NCI-H82 treated with DMSO at 0.1 percent for 48 hours (cell line): Measurements from ENCODE around the gene CFAP157.

Source experiments
- DNase-seq: peaks from one replicate; lab custom pipeline; 2025; ENCODE audit not compliant: unreplicated experiment; lab: John Stamatoyannopoulos, UW

CFAP157 gene

DNA sequence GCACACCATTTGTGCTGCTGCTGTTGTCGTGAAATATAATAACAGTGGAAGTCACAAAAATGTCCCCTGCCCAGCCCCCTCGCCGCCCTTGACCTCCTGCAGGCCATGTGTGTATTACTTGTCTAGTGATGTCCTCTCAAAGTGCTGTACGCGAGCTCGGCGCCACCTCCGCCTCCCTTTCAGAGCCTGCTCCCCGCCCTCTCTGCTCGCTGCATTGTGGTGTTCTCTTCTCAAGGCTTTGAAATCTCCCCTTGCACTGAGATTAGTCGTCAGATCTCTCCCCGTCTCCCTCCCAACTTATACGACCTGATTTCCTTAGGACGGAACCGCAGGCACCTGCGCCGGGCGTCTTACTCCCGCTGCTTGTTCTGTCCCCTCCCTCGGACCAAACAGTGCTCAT, 14.7 kb upstream of the CFAP157 start:
- DNase-seq, result no peak

DNA sequence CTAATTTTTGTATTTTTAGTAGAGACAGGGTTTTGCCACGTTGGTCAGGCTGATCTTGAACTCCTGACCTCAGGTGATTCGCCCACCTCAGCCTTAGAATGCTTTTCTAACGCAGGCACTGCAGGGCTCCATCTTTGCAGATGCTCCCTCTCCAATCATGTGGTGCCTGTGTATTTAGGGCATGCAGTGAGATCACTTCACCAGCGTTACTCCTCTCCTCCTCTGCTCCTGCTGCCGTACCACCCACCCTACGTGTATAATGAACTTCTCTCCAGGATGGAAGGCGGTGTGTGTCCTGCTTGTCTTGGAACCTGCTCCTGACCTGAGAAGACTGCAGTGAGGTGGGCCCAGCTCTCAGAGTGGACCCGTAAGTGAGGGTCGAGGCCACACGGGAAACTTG, 13.6 kb upstream of the CFAP157 start:
- DNase-seq, result no peak

DNA sequence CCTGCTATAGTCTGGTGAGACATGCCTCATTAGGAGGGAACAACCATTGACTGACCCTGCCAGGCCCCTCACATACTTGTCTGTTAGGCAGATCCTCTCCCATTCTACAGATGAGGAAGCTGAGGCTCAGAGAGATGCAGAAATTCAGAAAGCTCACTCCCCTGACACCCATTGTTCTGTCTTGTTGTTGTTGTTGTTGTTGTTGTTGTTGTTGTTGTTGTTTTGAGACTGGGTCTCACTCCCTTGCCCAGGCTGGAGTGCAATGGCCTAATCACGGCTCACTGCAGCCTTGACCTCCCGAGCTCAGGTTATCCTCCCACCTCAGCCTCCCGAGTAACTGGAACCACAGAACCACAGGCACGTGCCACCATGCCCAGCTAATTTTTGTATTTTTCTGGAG, 13.1 kb upstream of the CFAP157 start:
- DNase-seq, result no peak

DNA sequence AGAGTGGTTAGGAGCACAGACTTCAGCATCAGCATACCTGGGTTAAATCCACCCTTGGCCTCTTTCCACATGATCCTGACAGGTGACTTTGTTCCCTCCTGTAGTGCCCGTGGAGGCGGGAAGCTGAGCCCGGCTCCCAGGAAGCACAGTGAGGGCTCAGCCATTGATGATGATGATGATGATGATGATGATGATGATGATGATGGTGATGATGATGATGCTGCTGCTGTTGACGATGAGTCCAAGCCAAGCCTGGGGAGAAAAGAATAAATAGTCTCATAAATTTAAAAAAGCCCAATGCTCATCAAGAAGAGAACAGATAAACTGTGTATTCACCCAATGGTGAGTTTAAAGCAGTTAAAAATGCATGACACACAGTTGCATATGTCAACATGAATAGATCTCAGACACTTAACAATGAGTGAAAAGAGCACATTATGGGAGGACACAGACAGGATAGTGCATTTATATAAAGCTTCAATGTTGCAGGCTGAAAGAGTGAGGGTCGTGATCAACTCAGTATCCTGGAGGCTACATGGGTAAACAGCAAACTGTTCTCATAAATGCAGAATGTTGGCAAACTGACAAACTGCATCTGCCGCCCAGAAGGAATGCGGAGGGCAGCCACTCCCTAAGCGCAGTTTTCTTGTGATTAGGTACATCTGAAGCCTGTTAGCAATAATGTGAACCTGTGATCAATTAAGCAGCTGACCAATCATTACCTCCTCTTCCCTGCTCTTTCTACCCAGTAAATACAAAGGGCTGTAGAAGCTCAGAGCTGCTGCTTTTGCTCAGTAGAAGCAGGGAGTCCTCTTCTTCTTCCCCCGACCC, 11.7 kb upstream of the CFAP157 start:
- no peak for DNase-seq

DNA sequence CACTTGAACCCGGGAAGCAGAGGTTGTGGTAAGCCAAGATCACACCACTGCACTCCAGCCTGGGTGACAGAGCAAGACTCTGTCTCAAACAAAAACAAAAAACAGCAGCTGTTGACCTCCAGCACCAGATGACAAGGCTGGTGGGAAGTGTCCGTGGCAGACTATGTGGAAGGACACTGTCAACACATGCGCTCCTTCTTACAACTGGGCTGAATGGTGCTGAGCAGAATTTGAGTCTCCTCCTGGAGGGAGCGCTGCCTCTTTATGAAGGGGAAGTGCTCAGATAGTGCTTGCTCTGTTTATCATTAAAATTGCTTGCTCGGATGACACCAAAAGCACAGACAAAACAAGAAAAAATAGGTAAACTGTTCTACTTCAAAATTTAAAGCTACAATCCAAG, 9.2 kb upstream of the CFAP157 start:
- DNase-seq, result no peak

DNA sequence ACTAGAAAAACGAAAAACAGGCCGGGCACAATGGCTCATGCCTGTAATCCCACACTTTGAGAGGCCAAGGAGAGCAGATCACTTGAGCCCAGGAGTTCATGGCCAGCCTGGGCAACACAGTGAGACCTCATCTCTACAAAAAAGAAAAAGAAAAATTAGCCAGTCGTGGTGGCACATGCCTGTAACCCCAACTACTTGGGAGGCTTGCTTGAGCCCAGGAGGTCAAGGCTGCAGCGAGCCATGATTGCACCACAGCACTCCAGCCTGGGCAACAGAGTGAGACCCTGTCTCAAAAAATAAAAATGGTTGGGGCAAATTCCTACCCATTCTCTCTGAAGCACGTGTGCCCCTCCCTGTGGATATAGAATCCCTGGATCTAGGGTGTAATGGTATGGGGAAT, 8.4 kb upstream of the CFAP157 start:
- DNase-seq, result no peak

DNA sequence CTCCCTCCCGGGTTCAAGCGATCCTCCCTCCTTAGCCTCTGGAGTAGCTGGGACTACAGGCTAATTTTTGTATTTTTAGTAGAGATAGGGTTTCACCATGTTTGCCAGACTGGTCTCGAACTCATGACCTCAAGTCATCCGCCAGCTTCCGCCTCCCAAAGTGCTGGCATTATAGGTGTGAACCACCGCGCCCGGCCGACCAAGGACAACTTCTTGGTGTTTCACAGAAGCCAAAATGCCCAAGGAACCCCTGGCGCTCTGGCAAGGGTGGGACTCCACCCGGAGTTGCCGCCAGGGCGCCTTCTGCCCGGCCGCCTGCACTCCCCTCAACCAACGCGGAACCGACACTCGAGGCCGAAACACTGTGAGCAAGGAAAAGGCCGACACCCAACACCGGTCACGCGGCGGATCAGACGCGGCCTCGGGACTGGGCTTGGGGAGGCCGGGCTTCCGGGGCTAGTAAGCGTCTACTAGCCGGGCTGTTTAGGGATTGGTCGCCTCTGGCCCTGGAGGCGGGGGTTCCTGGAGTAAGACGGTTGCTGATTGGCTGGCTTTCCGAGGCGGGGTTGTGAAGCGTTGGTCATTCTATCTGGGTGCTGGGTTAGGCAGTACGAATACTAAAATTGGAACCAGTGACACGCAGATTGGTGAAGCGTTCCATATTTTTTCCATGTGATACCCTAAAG, 7.7 kb upstream of the CFAP157 start:
- DNase-seq, result no peak

DNA sequence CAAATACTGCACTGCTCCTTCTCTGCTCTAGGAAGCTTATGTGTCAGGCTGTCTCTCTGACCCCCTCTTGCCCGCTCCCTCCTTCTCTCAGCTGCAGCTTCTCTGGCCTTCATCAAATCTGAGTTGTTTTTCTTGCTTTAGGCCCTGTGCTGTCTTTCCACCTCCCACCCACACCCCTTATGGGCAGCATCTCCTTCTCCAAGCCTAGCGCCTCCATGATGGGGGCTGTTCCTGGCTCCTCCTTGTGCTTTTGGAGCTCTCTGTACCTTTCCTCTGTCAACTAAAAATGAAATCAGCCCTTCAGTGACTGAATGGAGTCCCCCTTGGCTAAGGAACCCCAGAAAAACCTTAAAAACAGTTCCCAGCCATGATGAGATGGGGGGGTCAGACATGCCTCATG, 6.6 kb upstream of the CFAP157 start:
- DNase-seq, result no peak

DNA sequence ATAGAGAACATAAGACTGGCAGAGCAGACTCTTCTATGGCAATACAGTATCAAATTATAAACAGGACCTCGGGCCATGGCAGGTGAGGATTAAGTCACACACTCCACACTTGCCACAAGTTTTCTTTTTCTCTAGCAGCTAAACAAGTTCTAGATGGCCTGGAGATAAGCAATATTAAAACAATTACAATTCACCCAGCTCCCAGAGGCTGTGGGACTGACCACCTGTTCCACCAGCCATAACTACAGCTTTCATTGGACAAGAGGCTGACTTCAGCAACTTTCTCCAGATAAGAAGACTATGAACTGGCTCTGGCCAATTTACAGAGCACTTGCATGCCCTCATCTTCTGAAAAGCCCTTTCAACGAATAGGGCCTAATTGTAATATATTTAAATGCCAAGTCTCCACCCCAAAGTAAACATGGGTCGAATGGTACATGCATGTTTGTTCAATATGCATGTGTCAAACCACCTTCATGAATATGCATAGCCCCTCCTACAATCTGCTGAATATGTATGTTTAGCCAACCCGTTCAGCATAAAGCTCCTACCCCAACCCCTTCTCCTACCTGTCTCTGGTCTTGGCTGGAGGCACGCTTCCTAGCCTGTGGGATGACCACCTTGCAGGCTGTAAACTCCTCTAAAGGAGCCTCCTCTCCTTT, 6.1 kb upstream of the CFAP157 start:
- no peak for DNase-seq

DNA sequence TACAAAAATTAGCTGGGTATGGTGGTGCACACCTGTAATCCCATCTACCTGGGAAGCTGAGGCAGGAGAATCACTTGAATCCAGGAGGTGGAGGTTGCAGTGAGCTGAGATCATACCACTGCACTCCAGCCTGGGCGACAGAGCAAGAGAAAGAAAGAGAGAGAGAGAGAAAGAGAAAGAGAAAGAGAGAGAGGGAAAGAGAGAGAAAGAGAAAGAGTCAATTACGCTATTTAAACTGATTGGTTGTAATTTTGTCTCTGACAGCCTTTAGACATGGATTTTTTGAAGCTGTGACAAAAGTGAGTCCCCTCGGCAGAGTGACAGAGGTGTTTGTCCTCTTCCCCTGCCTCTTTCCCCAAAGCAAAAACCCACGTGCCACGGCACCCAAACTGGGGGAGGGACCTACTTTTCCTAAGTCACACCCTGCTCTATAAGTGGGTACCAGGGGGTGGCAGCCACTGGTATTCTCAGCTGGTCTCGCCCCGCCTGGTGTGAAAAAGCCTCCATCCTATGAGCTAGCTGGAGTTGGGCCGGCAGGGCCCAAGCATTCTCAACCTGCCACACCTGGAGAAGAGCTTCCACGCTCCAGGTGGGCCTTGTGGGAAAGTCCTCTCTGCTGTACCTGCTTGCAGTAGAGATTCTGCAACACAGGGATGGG, 3.4 kb upstream of the CFAP157 start:
- DNase-seq, result no peak

DNA sequence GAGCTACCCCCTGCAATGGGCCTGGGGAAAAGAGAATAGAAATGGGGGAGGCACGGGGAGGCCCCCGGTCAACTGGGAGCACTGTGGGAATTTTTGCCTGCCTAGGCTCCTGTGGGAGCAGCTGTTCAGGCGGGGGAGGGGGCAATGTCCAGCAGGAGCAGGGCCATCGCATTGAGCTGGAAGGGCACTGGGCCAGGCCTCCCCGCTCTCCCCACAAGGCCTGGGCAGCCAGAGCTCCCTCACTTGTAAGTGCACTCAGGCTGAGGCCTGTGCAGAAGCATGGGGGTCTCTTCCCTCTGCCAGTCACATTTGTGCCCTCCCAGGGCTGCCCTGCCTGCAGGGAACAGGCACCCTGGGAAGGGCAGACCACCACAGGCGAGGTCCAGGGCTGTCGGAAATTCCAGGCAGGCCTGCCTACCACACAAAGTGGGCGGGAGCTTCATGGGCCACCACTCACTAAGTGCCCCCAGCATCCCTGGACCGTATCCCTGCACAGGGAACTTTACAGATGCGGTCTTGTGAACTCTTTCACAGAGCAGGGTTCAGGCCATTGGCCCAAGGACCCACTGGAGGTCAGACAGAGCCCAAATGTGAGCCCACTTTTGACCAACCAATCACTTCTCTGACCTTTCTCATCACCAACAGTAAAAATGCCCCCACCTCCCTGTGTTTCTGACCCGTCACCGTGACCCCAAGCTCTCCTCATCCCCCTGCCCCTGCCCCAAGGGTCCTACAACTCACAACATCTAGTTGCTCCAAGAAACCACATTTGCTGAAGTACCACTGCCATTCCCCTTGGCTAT, 1.0 kb upstream of the CFAP157 start:
- no peak for DNase-seq

DNA sequence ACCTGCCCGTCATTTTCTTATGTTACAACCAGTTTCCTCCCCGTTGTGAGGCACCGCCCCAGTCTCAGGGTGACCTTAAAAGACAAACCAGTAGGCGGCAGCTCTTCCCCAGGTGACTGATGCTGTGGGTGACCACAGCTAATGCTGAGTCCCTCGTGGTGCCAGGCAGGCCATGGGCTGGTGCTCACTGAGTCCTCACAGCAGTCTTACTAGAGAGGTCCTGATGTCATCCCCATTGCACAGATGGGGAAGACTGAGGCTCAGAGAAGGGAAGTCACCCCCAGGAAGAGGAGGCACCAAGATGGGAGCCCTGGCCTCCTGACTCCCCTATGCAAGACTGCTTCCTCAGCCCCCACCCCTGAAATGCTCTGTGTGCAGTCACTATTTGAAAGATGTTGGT, 978 bp downstream of the CFAP157 start:
- DNase-seq, result no peak

DNA sequence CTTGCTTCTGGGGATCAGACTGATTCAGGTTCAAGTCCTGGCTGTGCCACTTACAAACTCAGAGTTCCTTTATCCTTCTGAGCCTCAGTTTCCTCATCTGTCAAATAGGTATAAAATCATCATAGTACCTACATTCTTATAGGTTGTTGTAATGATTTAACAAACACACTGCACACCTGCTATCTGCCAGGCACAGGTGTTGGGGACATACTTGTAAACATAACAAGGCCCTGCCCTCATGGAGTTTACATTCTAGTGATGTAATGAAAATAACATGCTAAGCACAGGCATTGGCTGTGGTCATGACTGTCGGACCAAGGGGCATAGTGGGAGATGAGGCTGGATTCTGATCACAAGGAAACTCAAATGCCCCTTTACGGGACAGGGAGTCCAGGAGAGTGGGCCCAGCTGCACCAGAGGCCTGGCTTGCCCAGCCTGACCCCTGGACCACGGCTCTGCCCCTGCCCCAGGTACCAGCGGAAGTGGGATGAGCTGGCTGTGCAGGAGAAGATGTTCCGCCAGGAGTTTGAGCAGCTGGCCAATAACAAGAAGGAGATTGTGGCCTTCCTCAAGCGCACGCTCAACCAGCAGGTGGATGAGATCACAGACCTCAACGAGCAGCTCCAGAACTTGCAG, 2.3 kb downstream of the CFAP157 start:
- no peak for DNase-seq

DNA sequence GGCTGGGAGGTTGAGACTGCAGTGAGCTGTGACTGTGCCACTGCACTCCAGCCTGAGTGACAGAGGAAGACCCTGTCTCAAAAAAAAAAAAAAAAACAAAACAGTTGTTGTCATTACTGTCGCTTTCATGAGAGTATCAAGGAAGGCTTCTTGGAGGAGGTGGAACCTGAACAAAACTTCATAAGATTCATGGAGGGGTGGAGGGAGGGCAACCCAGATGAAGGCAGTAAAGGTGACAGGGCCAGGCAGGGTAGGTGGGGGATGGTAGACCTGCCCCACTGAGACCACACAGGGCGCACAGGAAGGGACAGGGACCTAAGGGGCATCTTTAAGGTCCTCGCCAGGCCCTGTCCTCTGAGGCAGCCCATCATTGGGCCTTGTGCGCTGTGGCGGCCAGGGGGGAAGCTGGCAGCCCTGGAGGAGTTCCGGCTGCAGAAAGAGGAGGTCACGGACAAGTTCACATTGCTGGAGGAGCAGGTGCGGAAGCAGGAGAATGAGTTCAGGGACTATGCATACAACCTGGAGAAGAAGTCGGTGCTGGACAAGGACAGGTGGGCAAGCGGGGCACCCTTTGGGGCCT, 3.5 kb downstream of the CFAP157 start:
- no peak for DNase-seq

DNA sequence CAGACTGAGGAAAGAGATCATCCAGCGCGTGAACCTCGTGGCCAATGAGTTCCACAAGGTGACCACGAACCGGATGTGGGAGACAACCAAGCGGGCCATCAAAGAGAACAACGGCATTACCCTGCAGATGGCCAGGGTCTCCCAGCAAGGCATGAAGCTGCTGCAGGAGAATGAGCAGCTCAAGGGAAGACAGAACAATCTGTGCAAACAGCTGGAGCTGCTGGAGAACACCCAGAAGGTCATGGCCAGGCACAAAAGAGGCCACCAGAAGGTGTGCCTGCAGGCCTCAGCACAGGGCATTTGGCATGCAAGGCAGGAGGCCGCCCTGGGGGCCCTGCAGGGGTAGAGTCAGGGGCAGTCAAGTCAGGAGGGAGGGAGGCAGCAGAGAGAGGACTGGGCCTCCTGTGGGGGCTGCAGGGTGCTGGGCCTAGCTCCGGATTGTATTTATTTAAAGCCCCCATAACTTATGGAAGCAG, 4.5 kb downstream of the CFAP157 start:
- DNase-seq, result no peak

DNA sequence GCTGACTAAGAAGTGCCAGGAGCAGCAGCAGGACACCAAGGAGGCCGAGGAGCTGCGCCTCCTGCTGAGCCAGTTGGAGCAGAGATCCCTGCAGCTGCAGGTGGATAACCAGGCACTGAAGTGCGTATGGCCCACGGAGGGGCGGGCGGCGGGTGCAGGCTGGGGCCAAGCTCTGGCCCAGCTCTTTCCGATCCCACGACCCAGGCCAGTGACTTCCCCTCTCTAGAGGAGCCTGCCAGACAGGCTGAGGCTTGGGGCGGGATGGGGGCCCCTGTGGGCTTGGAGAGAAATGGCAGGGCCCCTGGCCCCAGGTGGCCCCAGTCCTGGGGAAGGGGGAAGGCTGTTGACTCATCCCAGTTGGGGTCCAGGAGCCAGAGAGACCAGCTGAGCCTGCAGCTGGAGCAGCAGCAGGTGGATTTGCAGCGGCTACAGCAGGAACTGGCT, 5.1 kb downstream of the CFAP157 start:
- no peak for DNase-seq

DNA sequence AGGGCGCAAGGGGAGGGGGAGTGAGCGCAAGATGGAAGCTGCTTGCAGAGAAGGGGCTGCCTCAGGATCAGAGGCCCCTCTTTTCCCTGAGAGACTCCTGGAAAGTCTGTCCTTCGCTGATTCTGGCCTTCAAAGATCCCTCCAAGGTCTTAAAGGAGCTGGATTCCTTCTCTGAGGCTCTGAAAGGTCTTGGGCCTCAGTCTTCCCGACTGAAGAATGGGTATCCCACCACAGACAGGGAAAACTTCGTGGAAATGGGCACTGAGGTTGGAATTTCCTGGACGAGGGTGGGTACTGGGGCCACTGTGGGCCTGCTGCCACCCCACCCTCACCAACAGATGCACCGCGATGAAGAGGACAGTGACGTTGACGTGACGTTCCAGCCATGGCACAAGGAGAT, 5.6 kb downstream of the CFAP157 start:
- no peak for DNase-seq

DNA sequence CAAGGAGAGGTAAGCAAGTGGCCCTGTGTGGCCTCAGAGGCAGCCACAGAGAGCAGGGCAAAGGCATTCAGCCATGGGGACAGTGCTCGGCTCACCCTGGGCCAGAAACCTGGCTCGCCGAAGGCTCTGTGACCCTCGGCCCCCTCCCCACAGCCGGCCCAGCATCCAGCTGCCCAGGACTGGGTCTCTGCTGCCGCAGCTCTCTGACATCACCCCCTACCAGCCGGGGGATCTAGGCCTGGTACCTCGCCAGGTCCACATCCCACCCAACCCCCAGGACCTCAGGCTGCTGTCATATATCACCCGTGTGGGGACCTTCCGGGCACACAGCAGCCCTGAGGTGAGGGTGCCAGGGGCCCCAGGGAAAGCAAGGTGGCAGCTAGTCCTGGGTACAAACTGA, 6.1 kb downstream of the CFAP157 start:
- DNase-seq, result no peak

DNA sequence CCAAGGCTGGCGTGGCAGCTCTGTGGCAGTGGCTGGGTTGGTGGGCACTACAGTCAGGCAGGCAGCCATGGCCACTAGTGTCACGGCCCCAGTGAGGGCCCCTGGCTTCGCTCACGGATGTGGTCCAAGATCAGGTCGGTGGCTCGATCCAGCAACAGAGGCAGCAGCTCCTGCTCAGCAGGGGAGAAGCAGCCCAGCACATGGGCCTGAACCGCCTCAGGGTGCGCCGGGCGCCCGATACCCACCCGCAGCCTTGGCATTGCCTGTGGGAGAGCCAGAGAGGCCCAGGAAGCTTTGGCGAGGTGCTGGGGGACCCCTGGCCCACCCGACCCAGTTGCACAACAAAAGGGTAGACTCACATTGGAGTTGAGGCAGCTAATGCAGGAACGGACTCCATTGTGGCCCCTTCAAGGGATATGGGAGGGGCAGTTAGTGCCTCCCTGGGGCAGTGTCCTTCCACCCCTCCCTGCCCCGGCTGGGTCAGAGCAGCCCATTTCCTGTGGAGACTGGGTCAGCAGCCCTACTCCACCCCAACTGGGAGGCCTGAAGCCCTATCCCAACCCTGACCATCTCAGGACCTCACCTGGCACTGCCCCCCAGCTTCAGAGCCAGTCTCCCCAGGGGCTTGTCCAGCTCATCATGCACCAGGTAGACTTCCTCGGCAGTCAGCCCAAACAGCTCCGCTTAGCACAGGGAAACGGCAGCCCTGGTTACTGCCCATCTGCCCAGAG, 7.4 kb downstream of the CFAP157 start:
- DNase-seq, result no peak
